GM19463 (cell line): ENCODE measurements around the gene BAIAP2.

Experiments
- ATAC-seq: cut with Tn5 transposase; IDR thresholded peaks from one replicate; pipeline ENCODE4 v1.9.1; 2021; ENCODE audit warnings: mild to moderate bottlenecking, moderate library complexity; ENCODE audit not compliant: unreplicated experiment

Gene BAIAP2

DNA sequence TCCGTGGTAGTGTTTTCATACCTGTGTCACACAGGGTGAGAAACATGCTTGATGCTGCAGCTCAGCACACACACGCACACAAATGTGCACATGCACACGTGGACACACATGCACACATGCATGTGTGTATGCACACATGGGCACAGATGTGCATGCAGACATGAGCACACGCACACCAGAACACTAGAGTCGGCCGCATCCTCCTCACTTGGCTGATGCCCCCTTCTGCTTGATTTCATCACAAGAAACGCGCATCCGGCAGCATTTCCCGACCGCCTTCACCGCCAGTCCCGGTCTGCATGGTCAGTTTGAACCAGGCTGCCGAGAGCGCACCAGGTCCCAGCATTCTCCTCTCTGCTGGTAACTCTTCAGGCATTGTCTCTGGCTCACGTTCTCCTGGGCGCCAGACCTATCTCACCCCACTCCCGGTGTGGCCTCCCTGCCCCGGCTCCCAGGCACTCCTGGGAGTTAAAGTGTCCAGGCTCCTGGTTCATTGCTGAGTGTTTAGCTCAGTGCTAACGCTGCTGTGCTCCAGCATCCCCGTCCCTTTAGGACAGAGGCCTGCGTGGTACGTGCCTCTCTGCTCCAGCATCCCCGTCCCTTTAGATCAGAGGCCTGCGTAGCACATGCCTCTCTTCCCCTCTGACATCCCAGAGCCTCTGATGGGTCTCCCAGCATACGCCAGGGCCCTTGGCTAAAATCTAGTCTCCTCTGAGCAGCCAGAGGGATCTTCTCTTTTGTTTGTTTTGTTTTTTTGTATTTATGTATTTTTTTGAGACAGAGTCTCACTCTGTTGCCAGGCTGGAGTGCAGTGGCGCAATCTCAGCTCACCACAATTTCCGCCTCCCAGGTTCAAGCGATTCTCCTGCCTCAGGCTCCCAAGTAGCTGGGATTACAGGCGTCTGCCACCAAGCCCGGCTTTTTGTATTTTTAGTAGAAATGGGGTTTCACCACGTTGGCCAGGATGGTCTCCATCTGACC, 16.0 kb downstream of the BAIAP2 start:
- no peak for ATAC-seq

DNA sequence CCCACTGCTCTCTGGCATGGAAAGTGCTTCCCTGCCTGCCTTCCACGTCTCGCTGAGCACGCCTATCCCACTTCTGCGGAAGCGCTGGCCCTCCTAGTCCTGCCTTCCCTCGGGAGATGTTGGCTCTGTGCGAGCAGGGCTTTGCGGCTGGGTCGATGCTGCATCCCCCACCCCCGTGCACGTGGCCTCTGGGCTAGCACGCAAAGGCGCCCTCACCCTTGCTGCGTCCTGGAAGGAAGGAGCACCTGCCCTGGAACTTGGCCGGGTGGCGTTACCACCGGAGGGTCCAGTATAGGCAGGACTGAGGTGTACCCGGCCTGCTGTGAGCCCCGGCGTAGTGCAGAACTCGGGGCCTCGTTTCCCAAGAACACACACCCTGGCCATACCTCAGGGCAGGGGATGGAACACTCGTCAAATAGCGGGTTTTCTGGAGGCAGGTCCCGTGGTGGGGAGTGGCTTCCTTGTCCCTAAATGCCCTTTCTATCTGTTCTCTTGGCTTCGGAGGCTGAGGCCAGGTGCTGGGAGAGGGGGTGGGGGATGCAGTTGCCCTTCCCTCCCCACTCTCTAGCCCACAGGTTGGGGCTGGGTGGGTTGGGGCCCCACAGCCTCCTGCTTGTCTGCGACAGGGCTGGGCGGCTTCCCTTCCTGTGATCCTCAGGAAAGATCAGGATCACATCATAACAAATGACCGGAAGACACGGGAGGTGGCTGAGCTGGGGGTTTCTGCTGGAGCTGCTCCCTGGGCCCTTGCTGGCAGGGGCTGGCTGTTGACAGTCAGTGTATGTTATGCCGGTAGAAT, 17.4 kb downstream of the BAIAP2 start:
- no peak for ATAC-seq

DNA sequence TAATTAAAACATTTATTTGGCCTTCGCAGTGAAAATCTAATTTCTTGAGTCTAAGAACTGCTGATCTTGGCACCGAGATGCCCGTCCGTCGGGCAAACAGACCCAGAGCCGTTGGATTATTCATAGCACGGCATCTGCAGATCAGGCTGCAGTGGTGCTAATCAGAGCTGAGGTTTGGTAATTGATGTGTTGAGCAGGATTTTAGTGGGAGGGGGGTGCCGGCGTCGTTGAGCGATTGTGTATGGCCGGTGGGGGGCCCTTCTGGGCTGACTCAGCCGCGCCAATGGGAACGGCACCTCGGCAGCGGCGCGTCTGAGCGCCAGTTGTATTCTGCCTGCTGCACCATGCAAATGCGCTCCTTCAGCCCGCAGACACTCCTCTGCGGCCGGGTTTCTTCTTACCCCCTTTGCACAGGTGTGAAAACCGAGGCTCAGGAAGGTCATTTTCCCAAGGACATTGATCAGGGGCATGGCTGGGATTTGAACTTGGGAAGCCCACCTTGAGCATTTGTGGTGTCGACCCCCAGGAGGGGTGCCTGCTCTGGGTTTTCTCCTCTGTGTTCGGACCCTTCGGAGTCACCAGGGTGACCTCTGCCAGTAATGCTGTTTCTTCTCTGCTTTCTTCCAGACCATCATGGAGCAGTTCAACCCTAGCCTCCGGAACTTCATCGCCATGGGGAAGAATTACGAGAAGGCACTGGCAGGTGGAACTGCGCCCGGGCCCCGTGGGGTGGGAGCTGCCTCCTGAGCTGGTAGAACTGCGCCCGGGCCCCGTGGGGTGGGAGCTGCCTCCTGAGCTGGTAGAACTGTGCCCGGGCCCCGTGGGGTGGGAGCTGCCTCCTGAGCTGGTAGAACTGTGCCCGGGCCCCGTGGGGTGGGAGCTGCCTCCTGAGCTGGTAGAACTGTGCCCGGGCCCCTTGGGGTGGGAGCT, 18.4 kb downstream of the BAIAP2 start:
- ATAC-seq: no peak

DNA sequence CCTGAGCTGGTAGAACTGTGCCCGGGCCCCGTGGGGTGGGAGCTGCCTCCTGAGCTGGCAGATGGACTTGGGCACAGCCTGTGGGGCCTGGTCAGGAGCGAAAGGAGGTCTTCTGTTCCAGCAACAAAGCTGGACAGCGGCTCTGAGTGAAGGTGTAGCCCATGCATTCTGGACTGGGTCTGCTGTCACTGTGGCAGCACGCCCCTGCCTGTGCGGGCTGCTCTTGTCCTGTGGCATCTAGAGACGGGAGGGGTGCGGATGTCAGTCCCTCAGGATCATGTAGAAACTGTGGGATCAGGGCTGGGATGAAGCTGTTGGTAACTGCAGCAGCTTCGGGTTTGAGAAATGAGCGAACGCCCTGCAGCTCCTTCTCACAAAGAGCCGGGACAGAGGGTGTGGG, 19.4 kb downstream of the BAIAP2 start:
- ATAC-seq: no peak

DNA sequence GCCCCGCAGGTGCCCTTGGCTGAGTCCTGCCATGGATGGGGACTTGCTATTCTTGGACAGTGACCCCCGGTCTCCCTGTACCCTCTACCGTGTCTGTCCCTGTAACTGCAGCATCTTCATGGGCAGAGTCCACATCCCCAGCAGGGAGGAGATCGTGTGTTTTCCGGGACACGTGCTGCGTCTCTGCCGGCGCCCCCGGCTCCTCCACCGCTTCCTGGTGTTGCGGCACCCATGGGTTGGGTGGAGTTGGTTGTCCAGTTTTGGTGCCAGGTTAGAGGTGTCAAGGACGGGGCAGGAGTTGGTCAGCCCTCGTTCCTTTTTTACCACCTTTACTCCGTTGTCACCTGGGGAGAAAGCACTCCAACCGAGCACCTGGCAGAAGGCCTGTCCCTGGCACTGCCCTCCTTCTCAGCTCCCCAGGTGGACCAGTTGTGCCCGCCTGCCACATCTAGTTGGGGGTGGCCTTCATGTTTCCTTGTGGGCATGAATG, 20.0 kb downstream of the BAIAP2 start:
- no peak for ATAC-seq

DNA sequence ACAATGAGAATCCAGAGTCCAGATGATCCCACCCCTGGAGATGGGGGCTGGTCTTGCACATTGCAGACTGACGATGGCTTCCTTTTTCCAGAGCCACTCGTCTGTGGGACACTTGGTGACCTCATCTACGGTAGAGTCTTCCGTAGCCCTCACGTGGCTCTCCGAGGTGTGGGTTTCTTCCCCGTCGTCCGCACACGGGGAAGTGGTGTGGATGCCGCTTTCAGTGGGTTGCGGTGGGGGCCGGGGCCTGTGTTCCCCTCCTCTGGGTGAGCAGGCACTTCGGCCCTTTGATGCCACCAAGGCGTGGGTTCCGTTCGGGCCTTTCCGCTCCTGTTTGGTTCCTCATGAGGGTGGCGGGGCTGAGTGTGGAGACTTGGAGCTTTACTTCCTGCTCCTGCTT, 21.4 kb downstream of the BAIAP2 start:
- ATAC-seq: no peak

DNA sequence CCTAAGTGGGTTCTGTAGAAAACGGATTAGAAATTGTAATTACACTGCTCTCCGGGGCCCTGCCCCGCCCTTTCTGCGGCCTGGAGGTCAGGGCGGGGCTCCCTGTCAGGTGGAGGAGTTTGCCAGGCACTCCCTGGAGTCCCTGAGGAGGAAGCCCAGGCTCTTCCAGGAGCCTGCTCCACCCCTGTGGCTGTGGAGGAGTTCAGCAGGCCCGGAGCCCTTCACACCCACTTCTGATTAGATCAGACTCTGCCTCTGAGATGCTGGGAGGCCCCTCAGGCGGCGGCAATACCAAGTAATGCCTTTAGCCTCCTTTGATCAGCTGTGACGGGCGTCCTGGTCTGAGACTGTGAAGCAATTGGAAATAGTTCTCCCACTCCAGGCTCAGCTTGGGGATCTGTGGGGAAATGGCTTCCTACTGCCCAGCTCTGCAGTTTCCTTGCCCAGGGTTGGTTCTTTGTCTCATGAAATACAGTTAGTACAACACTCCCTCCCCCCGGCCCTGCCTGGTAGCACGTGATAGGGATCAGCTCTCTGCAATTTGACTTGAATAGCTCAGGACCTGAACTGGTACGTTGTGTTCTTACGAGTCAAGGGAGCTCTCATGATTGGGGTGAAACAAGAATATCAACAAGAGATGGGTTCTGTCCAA, 22.3 kb downstream of the BAIAP2 start:
- no peak for ATAC-seq

DNA sequence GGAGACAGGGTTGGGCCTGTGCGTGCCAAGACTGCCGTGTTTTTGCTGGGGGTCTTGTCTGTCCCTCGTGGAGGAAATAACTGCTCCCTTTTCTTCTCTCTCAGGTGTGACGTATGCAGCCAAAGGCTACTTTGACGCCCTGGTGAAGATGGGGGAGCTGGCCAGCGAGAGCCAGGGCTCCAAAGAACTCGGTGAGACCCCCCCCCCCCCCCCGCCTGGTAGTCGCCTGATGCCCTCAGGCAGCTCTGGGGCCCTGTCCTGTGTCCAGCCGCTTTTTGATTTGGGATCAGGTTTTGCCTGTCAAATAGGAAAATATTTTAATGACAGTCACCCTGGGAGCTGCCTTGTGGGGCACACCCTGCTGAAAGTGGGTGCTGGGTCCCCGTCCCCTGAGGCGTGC, 22.8 kb downstream of the BAIAP2 start:
- ATAC-seq: no peak

DNA sequence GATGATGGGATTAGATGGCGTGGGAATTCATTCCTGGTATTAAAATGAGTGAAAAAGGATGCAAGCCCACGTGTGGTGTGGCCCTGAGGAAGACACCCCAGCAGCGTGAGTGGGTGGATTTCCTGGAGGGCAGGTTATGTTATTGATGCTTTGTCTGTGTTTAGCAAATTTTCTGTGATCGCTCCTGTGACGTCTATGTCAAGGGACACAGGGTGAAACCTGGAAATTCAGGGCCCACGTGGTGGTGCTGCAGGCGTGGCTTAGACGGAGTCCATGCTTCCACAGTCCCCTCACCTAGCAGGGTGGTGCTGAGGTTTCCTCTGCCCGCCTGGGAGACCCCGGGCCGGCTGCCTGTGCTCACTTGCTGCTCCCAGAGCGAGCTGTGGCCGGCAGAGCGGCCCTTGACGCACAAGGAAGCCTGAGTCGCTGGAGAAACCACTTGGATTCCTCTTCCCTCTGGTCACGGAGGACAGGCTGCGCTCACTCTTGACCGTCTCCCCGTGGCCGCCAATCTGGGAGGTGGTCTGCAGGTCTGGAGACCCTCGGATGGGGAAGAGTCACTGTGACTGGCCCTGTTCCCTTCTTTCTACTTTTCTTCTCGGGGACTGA, 23.4 kb downstream of the BAIAP2 start:
- no peak for ATAC-seq

DNA sequence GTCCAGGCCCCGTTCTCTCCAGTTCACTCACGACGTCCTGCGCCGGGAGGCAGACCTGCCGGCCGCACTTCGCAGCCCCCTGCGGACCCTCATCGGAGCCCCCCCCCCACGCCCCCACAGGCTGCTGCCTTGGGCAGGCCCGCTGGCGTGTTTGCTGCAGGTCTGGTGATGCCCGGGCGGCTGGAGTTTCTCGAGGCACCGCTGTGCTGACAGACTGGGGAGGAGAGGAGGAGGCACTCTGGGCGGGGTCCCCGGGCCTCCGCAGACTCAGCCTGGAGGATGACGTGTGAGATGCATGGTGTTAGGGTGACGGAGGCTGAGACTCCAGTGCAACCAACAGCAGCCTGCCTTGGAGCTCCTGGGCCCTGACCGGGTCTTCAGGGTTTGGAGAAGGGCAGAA, 24.1 kb downstream of the BAIAP2 start:
- no peak for ATAC-seq

DNA sequence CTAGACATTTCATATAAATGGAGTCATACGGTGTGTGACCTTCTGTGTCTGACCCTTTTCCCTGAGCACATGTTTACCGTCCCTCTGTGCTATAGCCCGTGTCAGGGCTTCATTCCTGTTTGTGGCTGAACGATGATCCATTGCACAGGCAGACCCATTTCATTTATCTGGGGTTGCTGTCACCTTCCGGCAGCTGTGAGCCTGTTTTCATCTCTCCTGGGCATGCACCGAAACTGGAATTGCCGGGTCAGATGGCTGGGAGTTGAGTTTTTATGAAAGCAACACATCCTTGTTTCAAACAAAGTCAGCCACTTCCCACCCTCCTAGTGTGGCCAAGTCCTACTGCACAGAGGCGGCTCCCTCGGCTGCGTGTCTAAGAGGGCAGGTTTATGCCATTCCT, 25.5 kb downstream of the BAIAP2 start:
- ATAC-seq: no peak

DNA sequence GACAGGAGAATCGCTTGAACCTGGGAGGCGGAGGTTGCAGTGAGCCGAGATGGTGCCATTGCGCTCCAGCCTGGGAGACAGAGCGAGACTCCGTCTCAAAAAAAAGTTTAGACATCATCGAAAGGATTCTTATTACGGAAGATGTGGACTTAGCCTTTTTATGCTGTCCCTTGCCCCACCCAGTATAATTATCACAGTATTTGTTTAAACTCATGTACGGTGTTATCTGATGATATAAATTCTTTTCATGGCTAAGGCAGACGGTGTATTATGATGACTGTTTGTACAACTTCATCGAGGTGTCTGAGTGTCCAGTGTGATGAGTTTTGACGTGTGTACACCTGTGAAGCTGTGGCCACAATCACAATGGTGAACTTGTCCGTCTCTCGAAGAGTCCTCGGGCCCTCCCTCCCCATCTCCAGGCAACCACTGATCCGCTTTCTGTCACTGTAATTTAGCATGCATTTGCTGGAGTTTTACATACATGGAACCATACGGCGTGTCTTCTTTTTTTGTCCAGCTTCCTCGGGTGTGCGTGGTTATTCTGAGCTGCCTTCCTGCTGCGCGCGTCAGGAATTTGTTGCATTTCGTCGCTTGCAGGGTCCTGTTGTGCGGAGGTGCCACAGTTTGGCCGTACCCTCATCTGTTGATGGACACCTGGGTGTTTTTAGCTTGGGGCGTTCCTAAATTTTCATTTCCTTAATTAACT, 26.2 kb downstream of the BAIAP2 start:
- ATAC-seq: no peak

DNA sequence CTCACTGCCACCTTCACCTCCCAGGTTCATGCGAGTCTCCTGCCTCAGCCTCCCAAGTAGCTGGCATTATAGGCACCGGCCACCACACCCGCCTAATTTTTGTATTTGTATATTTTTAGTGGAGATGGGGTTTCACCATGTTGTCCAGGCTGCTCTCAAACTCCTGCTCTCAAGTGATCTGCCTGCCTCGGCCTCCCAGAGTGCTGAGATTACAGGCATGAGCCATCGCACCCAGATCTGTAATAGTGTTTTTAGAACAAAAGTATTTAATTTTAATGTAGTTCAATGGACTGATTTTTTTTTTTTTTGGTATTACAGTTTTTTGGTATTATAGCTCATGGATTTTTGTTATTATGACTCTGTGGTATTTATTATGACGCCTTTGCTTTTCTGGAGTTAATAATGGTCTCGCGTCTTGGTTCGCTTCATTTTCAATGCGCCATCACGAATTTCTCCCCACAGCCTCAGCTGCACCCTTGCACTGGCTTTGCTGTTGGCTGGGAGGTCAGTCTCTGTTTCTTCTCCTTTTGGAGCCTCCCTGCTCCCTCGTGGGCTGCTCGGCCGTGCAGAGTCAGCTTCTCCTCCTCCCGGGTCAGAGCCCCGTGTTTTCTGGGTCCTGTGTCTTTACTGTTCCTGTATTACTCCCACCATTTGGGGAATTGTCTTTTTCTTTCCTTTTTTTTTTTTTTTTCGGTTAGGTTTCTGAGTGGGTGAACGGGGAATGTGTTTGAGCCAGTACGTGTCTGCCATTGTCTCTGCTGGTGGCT, 27.2 kb downstream of the BAIAP2 start:
- ATAC-seq: no peak

DNA sequence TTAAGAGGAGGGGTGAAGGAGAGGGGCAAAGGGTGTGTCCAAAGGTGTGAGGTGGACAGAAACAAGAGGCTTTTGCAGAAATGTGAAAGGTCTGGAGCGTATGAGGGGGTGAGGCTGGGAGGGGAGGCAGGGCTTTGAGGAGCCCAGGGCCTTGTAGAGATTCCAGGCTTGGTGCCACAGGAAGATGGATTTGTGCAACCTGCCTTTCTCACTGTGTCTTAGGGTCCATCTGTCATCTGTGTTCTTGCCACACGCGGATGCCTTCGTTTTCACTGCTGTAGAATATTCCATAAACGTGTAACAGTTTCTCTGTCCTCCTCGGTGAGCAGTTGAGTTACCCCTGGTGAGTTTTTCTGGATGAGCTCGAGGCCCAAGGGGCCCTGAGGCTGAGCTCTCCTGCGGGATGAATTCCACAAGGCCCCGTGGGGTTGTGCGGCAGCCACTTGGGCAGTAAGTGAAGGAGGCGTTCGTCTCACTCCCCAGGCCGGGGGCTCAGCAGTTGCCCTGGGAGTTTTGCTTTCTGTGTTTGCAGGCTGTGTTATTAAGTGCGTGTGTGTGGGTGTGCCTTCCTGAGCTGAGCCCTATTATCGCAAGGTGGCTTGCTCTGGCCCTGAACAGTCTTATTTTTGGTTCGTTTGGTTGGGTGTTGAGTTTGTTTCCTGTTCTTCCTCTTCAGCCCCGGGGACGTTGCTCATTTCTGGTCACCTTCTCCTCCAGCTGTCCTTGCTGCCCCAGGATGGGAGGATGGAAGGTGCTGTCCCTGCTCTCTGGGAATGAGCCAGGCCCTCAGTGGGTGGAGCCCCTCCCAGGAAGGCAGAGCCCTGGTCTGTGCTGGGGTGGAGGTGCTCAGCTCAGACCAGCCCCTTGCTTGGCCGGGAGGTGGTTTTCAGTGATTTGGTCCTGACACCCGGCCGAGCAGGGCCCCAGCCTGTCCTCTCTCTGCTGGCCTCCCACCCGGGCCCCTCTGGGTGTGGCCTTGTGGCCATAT, 28.4 kb downstream of the BAIAP2 start:
- no peak for ATAC-seq

DNA sequence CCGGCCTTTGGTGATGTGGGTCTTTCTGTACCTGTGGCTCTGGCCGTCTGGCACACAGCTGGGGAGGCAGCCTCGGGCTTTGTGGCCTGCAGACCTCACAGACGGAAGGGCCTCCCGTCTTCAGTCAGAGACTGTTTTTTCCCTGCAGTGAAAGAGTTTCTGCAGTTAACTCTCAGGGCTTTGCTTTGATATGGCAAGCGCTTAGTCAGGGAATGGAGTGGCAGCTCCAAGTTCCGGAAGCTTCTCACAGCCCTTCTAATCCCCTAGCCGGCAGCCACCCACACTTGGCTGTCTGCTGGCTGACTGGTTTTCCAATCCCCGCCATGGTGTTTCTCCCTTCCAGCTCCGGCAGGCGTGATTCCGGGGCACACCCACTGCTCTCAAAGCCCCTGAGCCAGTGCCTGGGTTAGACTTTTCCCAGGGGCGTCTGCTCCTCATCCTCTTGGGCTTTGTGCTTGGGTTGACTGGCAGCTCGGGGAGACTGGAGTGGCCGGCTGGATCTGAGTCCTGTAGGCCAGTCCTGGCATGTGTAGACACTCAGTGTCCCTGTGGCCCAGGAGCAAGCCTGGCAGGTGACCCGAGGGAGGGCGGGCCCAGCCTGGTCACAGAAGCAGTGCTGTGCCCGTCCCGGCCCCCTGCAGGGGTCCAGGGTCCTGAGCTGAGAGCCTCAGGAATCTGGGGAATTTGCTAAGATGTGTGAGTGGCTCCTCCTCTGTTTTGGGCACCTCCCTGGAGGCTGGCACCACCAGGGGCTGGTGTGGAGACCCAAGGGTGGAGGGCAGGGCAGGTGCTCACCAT, 29.9 kb downstream of the BAIAP2 start:
- ATAC-seq: no peak

DNA sequence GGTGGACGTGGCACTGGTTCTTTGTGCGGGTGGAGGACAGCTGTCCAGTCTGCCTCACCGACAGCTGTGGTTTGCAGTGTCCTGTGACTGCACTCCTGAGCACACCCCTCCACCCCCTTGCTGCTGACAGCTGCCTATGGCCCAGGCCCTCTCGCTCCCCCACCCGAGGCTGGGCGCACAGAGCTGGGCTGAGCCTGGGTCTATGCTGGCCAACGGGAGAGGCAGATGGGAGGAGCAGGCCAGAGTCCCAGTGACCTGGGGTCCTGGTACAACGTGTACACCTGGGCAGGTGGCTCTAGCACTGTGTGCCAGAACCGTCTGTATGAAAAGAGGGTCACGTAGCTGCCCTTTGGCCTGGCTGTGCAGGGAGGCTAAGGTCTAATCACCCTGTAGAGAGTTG, 30.5 kb downstream of the BAIAP2 start:
- no peak for ATAC-seq
